Measurements from ENCODE around the gene GABBR2. TPM values are rescaled to one million over a fixed set of nuclear protein-coding genes. Genes with fewer than 3 reads are reported as not detected.

GABBR2 gene
- total and polyA plus RNA-seq, 2 experiments from 2014 or later, result 0.89 to 1.3 TPM

DNA sequence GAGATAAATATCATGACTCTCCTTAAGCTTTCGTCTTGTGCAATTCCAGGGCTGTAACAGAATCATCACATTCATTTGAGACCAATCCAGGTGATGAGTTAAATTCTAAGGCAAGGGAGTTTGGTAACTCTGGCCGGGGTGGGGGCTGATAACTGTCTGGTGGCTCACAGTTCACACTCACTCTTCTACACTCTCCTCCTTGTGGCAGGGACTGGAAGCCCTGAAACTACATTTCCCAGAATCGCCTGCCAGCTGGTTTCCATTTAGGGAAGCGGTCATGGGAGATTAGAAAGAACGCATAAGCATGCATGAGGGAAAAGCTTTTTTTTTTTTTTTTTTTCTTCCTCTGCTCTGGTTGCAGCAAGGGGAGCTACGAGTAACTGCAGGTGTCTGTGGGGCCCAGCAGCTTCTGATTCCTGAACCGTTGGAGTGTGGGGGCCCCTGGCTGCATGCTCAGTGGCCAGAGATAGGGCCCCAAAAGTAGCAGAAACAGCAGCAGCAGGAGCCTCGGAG lies 298.5 kb downstream of the GABBR2 start (continued):
- TF ChIP-seq, protein P1, sequence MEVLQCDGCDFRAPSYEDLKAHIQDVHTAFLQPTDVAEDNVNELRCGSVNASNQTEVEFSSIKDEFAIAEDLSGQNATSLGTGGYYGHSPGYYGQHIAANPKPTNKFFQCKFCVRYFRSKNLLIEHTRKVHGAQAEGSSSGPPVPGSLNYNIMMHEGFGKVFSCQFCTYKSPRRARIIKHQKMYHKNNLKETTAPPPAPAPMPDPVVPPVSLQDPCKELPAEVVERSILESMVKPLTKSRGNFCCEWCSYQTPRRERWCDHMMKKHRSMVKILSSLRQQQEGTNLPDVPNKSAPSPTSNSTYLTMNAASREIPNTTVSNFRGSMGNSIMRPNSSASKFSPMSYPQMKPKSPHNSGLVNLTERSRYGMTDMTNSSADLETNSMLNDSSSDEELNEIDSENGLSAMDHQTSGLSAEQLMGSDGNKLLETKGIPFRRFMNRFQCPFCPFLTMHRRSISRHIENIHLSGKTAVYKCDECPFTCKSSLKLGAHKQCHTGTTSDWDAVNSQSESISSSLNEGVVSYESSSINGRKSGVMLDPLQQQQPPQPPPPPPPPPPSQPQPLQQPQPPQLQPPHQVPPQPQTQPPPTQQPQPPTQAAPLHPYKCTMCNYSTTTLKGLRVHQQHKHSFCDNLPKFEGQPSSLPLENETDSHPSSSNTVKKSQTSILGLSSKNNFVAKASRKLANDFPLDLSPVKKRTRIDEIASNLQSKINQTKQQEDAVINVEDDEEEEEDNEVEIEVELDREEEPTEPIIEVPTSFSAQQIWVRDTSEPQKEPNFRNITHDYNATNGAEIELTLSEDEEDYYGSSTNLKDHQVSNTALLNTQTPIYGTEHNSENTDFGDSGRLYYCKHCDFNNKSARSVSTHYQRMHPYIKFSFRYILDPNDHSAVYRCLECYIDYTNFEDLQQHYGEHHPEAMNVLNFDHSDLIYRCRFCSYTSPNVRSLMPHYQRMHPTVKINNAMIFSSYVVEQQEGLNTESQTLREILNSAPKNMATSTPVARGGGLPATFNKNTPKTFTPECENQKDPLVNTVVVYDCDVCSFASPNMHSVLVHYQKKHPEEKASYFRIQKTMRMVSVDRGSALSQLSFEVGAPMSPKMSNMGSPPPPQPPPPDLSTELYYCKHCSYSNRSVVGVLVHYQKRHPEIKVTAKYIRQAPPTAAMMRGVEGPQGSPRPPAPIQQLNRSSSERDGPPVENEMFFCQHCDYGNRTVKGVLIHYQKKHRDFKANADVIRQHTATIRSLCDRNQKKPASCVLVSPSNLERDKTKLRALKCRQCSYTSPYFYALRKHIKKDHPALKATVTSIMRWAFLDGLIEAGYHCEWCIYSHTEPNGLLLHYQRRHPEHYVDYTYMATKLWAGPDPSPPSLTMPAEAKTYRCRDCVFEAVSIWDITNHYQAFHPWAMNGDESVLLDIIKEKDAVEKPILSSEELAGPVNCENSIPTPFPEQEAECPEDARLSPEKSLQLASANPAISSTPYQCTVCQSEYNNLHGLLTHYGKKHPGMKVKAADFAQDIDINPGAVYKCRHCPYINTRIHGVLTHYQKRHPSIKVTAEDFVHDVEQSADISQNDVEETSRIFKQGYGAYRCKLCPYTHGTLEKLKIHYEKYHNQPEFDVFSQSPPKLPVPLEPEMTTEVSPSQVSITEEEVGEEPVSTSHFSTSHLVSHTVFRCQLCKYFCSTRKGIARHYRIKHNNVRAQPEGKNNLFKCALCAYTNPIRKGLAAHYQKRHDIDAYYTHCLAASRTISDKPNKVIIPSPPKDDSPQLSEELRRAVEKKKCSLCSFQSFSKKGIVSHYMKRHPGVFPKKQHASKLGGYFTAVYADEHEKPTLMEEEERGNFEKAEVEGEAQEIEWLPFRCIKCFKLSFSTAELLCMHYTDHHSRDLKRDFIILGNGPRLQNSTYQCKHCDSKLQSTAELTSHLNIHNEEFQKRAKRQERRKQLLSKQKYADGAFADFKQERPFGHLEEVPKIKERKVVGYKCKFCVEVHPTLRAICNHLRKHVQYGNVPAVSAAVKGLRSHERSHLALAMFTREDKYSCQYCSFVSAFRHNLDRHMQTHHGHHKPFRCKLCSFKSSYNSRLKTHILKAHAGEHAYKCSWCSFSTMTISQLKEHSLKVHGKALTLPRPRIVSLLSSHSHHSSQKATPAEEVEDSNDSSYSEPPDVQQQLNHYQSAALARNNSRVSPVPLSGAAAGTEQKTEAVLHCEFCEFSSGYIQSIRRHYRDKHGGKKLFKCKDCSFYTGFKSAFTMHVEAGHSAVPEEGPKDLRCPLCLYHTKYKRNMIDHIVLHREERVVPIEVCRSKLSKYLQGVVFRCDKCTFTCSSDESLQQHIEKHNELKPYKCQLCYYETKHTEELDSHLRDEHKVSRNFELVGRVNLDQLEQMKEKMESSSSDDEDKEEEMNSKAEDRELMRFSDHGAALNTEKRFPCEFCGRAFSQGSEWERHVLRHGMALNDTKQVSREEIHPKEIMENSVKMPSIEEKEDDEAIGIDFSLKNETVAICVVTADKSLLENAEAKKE (CRISPR knock-in tag; IDR thresholded peaks at IDR 0.05), result no peak
- no peak for TF ChIP-seq EZH2 (IDR thresholded peaks at IDR 0.05; ENCODE audit: low read depth, unreplicated experiment)

DNA sequence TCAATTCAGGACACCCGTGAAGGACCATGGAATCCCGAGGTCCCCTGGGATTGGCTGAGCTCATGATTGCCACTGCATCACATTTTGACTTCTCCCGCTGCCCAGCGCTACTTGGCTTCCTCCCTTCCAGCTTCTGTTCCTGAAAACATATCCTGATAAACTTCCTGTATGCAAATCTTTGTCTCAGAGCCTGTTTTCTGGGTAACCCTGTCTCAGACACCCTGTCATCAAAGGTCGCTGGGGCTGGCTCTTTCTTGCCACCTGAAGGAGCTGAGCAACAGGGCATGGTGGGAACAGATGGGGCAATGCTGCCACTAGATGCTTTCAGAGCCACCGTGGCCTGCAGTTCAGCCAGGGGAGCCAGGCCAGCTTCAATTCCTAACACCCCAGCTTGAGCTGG lies 299.0 kb downstream of the GABBR2 start:
- Histone ChIP-seq H3F3A (replicated peaks; ENCODE audit: low read depth) (no peaks in the 10 kb centered on the region), H3K79me2 (replicated peaks; ENCODE audit: insufficient read depth) (no peaks in the 10 kb centered on the region), H3K4me3 (no peak overlapping the region), H3K4me1 (ENCODE audit: insufficient read depth) (peaks cover 31% of the 10 kb centered on the region), H2AFZ (peak overlapping the region; percentile 30; the same call in 1 of the 2 replicates), H3K9me2 (ENCODE audit: insufficient read depth) (0 out of 2 replicates have a peak, but pooled peaks cover 4% of the 10 kb centered on the region), H3K4me2 (no peak overlapping the region), H3K27me3 (ENCODE audit: insufficient read depth) (no peaks in the 10 kb centered on the region), H4K20me1 (replicated peaks; ENCODE audit: insufficient read depth) (no peaks in the 10 kb centered on the region), H3K36me3 (ENCODE audit: insufficient read depth) (no peaks in the 10 kb centered on the region), H3K27ac (ENCODE audit: low read depth) (no peak overlapping the region)
- Mint-ChIP-seq H3K9me3 (no peaks in the 10 kb centered on the region), H3K36me3 (ENCODE audit: low read depth) (no peaks in the 10 kb centered on the region), H3K4me1 (peaks cover 43% of the 10 kb centered on the region), H3K27me3 (ENCODE audit: insufficient read depth, low read depth, poor library complexity) (peaks cover 7% of the 10 kb centered on the region), H3K27ac (no peak overlapping the region), H3K4me3 (no peak overlapping the region)
- ATAC-seq (no peak), DNase-seq (ENCODE audit: low spot score) (no peak)
- TF ChIP-seq POLR2AphosphoS5 (IDR thresholded peaks at IDR 0.05; ENCODE audit: low read depth) (no peak), EZH2phosphoT487 (IDR thresholded peaks at IDR 0.05; ENCODE audit: unreplicated experiment) (no peak), STAT1 (IDR thresholded peaks at IDR 0.05; ENCODE audit: unreplicated experiment) (no peak)
- TF ChIP-seq, protein P2, sequence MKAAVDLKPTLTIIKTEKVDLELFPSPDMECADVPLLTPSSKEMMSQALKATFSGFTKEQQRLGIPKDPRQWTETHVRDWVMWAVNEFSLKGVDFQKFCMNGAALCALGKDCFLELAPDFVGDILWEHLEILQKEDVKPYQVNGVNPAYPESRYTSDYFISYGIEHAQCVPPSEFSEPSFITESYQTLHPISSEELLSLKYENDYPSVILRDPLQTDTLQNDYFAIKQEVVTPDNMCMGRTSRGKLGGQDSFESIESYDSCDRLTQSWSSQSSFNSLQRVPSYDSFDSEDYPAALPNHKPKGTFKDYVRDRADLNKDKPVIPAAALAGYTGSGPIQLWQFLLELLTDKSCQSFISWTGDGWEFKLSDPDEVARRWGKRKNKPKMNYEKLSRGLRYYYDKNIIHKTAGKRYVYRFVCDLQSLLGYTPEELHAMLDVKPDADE (IDR thresholded peaks at IDR 0.05), result no peak
- TF ChIP-seq, protein P3, sequence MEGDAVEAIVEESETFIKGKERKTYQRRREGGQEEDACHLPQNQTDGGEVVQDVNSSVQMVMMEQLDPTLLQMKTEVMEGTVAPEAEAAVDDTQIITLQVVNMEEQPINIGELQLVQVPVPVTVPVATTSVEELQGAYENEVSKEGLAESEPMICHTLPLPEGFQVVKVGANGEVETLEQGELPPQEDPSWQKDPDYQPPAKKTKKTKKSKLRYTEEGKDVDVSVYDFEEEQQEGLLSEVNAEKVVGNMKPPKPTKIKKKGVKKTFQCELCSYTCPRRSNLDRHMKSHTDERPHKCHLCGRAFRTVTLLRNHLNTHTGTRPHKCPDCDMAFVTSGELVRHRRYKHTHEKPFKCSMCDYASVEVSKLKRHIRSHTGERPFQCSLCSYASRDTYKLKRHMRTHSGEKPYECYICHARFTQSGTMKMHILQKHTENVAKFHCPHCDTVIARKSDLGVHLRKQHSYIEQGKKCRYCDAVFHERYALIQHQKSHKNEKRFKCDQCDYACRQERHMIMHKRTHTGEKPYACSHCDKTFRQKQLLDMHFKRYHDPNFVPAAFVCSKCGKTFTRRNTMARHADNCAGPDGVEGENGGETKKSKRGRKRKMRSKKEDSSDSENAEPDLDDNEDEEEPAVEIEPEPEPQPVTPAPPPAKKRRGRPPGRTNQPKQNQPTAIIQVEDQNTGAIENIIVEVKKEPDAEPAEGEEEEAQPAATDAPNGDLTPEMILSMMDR (conservative IDR thresholded peaks at IDR 0.05; ENCODE audit: low read depth in 2 of 2), result no peak

All from GM23338 (cell line).